Stimulated activated CD4-positive, alpha-beta T cell treated with anti-CD3 and anti-CD28 coated beads, Interleukin-2, amount 100 ng/mL, for 24 hours (primary cell): Measurements from ENCODE around the gene LRRC4C.

Source experiments
- DNase-seq, 2 donors: peaks; one replicate each; pipeline ENCODE4 v3.0.0-alpha.2; 2020

LRRC4C gene

GRCh38 chr11:40838181-40838683, 621.2 kb downstream of the LRRC4C start:
- no peak for DNase-seq

- DNase-seq: no peak
These were observed 632.3 kb downstream of the LRRC4C start for GRCh38 chr11:40827116-40827515.

DNA sequence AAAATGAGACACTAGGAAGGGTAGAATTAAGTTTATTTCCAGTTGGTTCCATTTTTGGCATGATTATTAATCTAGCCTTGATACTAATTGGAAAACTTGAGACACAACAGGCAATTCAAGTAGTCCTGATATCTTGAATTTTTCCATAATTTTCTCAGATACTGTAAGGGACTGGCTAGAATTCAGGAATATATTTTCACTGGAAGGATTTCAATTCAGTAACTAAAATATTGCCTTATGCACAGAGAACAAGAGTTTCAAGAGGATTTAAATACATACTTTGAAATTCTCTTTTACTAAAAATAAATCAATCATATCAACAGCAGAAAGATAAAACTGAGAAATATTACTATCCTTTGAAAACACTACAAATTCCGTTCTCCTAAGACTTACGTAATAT, 632.9 kb downstream of the LRRC4C start:
- DNase-seq: no peak

DNA sequence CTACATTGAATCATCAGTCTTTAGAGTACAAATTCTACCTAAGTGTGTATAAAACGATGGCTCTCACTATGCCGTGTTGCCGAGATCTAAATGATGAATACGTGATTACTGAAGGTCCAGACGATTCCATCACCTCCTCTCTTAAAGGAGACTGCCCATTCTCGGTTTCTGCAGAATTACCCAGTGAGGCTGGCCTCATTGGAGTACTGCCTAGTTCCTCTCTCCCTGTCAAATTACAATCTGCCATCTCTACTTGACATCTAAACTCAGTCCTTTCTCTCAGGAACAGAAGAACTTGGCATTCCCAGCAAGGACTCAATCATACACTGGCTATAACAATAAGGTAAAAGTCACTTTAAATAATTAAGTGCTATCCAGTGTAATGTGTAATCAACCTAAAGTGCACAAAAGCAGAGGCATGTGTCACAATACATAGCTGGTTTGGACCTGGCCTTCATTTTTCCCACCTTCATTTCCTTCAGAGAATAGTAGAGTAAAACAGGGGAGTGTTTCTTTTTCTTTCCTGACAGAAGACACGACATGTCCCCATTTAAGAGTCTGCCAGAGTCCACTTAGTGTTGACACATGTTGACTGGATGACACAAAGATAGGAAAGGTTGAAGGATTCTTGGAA, 634.1 kb downstream of the LRRC4C start:
- DNase-seq: no peak

DNA sequence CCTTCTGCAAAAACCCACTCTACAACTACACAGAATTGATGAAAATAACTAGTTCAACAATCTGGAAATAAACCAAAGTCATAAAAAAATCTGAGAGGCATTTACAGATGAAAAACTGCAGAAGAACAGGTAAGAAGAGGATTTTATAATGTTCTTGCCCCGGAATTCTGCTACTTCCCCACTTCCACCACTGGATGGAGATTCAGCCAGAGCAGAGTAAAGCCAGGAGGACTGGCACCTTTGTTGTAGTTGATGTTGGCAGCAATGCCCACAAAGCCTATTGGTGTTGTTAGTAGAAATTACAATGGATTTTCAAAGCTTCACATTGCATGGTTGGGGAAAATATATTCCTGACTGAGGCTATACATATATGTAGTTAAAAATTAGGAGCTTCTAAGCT, 640.2 kb downstream of the LRRC4C start:
- DNase-seq: no peak

DNA sequence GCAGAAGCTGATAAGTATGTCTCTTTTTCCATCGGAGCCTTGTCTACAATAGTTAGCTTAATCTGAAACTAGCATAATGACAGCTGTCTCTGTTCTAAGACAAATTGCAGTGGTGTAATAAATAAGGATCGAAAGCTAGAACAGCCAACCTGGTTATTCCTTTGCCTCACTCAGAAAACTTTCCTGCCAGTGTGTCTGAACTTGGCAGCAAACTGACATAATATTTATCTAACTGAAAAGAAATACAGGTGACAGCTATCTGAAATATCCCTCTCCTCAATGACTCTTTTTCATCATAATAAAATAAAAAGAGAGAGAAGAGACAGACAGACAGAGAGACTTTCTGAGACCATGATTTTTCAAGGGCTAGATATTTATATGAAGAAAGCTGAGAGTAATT, 642.5 kb downstream of the LRRC4C start:
- DNase-seq: no peak

DNA sequence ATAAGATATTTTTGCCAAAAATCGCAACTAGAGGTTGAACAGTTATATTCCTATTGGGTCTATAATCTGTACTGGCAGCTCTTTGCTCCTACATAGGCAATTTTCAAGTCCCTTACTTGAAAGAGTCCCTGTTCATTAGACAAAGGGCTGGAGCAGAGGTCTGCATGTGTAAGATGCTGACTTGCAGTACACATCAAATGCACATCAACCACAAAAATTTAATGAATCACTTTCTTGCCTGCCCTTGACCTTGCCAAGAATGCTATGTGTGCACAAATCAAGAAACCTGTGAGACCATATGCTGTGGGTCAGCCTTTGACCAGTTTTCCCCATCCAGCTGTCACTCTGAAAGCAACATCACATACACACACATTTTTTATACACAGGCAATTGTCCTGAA, 661.5 kb downstream of the LRRC4C start:
- DNase-seq: no peak

DNA sequence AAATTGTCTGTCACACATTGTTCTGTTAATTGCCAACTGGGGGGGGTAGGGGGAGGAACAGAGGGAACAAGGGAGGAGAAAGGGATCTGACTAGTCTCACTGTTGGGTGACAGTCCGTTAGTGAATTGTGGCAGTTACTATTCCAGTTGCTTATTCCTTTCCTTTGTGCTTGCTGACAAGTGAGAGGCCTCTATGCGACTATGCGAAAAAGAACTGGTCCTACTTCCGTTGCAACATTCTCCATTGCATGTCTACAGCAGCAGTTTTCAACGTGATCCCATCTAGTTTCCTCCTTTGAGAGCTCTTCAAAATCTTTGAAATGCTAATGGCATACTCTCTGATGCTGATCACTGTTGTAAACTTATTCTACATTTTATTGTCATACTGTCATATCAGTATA, 672.2 kb downstream of the LRRC4C start:
- DNase-seq: no peak

- no peak for DNase-seq
These were observed 696.4 kb downstream of the LRRC4C start for GRCh38 chr11:40763046-40763445.

DNA sequence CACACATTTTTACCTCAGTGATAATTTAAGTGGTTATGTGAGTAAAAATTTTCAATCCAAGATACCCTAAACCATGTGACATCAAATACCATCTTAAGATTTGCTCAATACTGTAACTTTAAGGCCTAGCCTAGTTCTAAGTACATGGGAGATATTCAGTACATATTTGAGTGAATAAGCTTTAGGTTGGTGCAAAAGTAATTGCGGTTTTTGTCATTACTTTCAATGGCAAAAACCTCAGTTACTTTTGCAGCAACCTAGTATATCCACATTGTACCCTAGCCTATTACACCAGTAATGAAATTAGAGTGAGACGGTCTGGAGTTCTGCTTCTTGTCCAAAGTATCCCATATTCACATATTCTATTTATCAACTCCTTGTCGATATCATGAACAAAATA, 700.1 kb downstream of the LRRC4C start:
- no peak for DNase-seq

DNA sequence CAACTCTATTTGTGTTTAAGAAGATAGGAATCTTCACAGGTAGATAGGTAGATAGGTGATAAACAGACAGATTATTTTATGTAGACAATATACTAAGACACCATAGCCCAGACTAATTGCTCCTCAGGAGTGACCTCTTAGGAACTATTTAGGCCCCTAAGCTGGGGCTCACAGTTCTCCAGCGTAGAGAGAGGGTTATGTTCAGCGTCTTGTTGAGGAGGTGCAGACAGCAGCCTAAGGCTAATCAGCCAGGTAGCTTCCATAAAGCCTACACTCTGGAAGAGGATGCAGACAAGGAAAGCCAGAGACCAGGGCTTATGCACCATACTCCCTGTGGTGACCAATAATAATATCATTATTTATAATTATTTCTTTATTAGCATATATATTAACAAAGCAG, 705.2 kb downstream of the LRRC4C start:
- DNase-seq: no peak

DNA sequence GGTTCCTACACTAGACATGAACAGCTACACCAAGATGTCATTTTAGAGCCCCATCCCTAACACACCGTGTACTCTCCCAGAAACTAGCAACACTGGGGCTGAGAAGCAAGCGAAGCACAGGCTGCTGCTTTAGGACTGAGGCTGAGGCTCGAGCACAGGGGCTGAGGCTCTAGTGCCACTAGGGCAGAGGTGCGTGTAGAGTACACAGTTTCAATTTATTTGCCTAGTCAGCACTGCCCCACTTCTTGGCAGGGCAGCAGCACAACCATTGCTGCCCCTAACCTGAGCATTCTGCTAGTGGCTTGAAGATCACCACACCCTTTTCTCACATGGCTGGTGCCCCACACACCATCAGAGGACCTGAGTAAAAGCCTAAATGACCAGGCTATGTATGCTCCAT, 713.2 kb downstream of the LRRC4C start:
- no peak for DNase-seq

DNA sequence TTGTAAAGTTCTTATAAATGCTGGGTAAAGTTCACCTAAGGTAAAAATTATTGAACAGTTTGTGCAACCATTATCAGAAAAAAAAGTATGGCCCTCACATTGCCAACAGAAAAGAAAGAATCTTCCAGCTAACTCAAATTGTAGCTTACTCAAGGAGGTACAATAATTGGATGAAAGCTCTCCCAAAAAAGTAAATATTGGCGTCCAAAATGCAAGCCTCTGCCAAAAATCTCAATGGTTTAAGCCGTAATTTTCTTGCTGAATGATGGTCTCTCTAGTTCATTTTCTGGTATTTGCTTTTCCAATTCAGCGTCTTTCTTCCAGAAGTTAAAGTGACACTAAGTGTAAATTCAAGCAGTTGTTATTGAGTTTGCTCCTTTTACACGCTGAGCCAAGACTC, 727.3 kb downstream of the LRRC4C start:
- DNase-seq: no peak

- peak in 1 of 2 donors; percentile 1 for DNase-seq
These were observed 737.2 kb downstream of the LRRC4C start for GRCh38 chr11:40722179-40722795.

DNA sequence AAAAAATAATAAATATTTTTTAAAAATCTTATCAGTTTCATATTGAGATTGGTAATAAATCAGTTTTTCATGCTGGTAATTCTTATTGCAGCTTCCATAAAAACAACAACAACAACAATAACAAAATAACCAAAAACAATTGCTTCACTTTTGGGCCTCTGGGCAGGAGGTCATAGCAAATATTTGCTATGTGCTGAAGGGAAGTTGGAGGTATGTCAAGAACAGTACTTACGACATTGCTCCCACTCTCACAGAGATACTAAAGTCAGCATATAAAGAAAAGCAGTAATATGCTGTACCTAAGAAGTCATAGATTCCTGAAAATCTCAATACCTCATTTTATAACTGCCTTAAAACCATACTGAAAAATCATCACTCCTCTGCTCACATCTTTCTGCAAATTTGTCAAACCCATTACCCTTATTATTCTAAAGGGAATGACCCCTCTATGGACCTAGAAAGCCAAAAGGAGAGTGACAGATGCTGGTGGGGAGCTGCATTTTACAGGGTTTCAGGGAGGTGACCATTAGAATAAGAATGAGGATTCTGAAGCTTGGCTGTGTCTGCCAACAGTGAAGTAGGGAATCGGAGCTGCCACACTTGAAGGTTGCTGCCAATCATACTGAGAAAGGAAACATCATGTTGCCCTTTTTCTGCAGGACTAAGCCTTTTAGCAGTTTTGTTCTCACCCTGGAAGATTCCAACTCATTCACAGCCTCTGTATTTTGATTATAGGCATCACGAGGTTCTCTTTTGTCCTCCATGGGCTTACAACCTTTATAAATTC, 742.9 kb downstream of the LRRC4C start:
- no peak for DNase-seq

DNA sequence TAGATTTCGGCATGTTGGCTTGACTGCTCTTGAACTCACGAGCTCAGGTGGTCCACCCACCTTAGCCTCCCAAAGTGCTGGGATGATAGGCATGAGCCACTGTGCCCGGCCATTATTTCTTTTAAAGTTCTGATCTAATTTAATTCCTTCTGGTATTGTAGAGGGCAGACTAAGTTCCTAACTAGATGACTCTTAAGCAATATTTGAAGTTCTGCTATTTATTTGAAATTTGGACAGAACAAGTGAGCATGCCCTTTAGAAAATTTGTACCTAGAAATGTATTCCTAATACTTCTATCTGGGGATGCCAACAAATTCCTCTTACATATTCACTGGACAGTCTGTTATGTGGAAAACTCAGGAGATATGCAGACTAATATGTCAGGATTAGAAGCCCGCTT, 746.4 kb downstream of the LRRC4C start:
- no peak for DNase-seq

DNA sequence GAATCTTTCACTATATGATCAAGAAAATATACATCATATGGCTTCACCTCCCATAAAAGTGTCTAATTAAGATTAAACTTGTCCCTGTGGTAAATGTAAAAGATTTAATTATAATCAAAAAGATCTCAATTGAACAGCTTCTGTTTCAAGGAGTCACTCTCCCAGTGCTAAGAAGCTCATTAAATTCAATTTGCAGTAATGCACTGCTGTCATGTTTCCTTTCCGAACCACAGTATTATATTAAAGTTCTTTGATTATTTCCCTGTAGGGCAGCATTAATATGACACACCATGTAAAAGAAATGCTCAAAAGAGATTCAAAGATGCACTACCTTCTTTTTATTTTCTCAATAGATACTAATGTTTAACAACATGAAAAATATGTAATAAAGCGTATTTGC, 758.4 kb downstream of the LRRC4C start:
- DNase-seq: no peak

- no peak for DNase-seq
These were observed 769.6 kb downstream of the LRRC4C start for GRCh38 chr11:40689823-40690222.

- no peak for DNase-seq
These were observed 771.1 kb downstream of the LRRC4C start for GRCh38 chr11:40688369-40688768.

- no peak for DNase-seq
These were observed 772.7 kb downstream of the LRRC4C start for GRCh38 chr11:40686765-40687164.

- DNase-seq: no peak
These were observed 776.4 kb downstream of the LRRC4C start for GRCh38 chr11:40683010-40683409.

DNA sequence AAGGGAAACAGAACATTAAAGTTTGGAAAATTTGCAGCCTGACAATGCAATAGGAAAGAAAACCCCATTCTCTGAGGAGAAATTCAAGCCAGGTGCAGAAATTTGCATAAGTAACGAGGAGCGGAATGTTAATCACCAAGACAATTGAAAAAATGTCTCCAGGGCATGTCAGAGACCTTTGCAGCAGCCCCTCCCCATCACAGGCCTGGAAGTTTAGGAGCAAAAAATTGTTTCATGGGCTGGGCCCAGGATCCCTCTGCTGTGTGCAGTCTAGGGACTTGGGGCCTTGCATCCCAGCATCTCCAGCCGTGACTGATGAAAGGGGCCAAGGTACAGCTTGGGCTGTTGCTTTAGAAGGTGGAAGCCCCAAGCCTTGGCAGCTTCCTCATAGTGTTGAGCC, 780.2 kb downstream of the LRRC4C start:
- DNase-seq: no peak

DNA sequence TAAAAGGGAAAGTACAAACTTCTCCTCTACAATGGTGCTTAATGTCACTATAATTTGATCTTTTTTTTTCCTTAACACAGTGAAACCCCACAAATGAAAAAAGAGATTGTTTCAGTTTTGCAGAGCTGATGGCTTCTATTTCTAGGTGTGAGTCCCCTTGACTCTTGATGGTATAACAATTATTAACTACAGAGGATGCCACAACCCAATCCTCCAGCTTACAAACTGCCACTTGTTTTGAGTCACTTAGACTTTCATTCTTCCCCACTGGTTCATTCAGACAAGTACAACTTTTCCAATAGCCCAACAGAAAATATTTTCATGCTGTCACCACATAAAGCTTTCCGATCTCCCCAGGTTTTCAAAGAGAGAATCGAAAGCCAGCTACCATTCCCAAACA, 812.2 kb downstream of the LRRC4C start:
- DNase-seq: no peak

DNA sequence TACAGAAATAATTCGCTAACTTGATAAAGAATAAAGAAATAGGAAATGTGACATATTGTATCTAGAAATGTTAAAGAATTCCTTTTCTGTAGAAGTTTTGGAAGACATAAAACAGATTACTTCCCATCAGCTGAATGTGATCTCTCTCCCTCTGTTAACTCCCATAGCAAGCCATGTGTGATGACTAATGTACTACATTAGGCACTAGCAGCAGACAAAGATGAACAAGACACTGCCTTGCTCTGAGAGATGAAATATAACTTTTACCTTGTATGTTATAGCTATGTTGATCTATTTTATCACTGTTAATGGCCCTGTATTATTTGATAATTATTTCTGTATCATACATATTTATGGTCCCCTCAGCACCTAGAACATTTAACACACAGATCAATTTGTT, 817.2 kb downstream of the LRRC4C start:
- DNase-seq: no peak
